HTERT RPE-1 (cell line): ENCODE results near the gene HSD3B1.
"Not testable (repeated sequence)": the region's sequence is repeated elsewhere in the genome, so short reads cannot be mapped to it uniquely, and the experiment has no call there.

ENCODE experiments used
- in situ Hi-C: fragments of 300-500 bp; cut with MboI; formaldehyde crosslinking; loops from 4 replicates; pipeline ENCODE4 v1.14.3; 2020; ENCODE audit warnings: low sequenced_read_pairs

The HSD3B1 gene

DNA sequence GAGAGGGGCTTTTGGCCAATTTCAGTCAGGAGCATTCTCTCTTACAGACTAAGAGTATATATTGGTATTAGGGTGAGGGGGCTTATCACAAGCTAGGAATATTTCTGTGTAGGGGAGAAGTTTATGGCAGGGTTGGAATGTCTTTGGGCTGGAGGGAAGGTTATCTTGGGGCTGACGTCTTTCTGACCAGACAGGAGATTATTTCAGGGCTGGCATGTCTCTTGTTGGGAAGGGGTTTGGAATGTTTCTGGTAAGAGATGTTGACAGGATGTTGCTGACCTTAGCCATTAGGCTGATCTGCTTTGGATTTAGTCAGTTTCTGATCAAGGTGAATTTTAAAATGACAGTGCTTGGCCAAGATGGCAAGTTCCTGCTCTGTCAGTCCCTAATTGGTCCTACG, 17.8 kb upstream of the HSD3B1 start:
- in situ Hi-C loops = no loop called here

DNA sequence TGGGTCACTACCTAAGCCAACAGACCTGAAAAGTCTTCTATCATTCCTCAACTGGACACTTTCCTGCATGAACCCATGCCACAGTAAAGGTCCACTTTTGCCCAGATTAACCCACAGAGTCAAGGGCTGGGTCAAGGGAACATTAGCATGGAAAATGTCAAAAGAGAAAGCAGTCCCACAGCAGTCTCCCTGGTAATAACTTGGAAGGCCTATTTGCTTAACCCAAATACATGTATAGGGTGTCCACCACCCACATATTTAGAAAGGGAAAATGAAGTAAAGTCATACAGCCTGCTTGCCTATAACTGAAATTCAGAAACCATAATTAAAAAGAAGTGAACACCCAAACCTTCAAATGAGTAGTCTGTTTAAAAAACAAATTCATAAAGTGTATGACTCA, 16.1 kb upstream of the HSD3B1 start:
- in situ Hi-C loops = no loop called here

DNA sequence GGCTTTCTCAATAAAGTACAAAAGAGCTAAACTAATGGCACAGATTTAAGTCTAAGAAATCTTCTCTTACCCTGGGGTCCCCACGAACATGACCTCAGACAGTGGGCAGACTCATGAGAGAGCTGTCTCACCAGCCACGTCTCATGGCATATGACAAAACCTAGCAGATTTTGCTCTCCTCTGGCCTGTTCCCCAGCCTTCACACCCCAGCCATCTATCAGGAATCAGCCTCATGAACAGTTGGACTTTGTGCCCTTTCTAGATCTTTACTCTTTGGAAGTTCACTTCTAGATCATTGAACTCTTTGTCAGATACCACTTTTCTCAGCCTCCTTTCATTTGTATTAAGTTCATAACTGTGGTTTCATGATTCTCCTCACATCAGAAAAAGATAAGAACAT, 14.2 kb upstream of the HSD3B1 start:
- in situ Hi-C loops = no loop called here

DNA sequence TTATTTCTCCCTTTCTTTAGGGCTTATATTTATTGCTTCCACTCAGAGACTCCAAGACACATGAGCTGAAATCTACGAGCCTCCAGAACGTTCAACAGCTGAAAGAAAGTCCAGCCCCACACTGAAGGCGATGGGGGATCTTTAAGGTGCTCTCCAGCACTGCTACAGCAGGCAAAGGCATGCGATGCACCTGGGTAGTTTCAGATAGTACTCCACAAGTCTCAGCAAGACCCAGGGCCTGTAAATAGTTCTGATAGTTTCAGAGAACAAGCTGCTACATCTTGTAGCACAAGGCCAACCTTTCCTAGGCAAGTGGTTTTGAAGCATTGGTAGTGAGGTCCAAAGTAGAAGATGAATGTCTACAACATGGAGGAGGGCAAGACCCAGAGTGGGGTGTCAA, 2.2 kb upstream of the HSD3B1 start:
- in situ Hi-C loops = no loop called here

DNA sequence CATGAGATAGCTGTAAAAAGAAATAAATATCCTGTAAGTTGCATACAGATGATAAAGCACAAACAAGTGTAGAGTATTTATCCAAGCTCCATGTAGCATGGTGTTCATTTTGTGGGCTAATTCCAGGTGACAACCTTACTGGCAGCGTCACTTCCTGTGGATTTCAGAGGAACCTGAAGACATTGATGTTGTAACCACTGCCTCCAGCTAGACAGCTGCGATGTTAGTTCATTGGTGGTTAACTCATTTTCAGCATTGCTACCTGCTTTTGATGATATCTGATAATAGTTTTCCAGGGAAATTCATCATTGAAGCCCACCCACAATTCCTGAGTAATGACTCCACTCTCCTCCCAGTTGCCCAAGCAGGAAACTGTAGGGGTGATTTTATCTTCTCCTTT, 3.0 kb downstream of the HSD3B1 start:
- in situ Hi-C loops = no loop called here

DNA sequence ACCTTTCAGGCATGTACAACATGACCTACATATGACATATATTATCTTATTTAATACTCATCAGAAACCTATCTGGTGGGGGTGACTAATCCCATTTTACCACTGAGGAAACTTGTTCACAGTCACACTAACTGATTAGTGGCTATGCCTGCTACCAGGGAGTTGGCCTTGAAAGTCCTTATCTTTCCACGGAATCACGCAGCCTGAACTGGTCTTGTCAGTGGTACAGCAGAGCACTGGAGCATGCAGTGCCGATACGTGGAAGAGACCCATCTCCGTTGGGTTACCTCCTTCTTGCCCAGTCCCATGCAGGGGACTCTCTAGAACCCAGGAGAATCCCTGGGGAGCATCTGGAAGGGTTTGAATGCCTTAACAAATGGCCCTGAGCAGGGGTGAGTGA, 8.2 kb downstream of the HSD3B1 start:
- in situ Hi-C loops = no loop called here

DNA sequence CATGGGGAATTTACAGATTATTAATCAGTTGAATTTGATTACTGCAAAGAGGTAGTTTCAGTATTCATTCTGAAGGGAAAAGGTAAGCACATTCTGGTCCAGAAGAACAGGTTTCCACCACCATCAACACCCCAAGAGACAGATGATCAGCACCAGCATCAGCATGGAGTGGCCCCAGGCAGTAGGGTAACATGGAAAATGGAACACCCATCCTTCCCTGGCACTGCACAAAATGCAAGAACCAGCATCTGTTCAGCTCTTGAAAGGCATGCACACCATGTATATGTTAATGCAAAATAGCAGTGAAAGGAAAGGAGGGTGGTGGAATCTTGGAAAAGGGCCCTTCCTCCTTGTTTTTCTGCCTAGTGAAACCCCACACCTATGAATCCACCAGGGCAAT, 9.2 kb downstream of the HSD3B1 start:
- in situ Hi-C loops = no loop called here

DNA sequence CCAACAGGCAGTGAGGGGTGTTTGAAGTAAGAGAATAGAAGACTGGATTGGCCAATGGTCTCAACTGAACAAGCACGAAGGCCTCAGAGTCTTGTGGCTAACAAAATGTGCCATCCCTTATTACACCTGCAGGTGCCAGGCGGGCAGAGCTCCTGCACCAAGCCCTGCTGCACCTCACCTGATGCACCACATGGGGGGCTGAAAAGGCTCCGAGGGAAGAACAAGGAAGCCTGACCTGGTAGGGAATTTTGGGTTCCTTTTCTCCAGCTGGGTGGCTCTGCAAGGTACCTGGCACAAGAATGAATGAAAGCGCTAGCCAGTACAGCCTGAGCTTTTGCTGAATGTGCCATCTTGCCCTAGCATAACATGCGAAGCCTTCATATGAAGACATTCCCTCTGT, 9.7 kb downstream of the HSD3B1 start:
- in situ Hi-C loops = no loop called here

DNA sequence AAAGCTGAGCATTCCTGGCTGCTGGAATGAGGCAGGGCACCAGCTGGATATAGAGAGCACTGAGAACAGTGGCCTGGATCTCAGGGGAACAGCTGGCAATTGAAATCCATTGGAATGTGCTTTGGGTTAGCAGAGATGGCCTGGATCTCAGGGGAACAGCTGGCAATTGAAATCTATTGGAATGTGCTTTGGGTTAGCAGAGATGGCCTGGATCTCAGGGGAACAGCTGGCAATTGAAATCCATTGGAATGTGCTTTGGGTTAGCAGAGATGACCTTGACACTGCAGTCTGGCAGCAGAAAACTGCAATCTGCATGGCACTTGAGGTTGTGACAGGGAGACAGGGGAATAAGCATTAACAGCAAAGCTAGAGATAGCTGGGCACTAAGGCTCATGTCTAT, 10.7 kb downstream of the HSD3B1 start:
- in situ Hi-C loops = not testable (repeated sequence)

DNA sequence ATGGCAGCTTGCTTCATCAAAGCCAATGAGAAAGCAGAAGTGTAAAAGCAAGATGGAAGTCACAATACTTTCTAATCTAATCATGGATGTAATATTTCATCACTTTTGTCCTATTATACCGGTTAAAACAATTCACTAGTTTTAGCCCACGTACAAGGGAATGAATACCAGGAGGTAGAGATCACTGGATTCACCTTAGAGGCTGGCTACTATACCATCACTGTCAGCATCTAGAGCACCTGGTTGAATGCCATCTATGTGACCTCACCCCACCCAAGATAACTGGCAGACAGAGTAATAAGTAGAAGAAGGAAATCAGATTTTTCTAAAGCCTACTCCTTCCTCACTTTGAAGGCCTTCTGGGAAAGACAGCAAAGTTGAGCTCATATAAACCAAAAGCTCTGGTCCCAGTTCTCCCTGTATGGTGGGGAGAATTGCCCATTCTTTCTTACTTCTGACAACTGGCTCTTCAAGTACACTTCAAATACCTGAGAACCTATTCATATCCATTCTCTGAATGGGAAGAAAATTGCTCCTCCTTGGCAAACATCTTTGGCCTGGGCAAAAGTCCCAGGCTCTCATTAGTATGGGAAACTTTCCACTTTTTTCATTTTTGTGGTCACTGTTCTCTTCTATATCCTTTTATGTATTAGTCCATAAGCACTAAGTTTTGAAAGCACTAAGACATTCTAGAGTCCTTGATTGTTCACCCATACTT, 24.8 kb downstream of the HSD3B1 start:
- in situ Hi-C loops = no loop called here

DNA sequence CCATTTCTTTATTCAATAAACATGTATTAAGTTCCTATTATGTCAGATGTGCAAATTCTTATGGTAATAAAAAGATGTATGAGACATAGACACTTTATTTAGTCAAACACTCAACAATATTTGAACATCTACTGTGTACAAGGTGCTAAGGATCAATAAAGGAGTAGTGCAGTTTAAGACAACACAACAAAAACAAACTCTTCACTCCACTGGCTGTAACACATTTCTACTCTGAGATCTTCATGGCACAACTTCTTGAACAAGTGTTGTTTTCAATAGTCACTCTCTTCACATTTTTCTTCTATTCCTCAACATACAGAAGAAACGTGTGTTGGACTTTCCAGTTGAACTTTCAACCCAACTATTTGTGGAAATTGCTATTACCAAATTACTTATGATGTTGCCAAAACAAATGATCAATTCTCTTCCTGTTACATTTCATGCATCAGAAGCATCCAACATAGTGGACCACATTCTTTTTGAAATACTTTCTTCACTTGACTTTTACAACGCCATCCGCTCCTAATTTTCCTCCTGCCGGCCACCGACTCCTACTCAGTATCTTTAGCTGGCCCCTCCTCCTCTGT, 25.4 kb downstream of the HSD3B1 start:
- in situ Hi-C loops = no loop called here

DNA sequence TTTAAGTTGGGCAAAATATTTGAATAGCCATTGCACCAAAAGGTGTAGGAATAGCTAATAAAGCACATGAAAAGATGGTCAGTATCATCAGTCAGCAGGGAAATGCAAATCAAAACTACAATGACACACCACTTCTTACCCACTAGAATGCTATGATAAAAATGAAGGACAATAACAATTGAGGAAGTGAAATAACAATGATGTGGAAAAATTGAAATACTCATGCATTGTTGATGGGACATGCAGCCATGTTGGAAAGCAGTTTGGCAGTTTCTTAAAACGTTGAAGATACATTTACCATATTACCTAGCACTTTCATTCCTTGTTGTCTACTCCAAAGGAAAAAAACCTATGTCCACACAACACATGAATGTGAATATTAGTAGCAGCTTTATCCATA, 28.4 kb downstream of the HSD3B1 start:
- in situ Hi-C loops = no loop called here

DNA sequence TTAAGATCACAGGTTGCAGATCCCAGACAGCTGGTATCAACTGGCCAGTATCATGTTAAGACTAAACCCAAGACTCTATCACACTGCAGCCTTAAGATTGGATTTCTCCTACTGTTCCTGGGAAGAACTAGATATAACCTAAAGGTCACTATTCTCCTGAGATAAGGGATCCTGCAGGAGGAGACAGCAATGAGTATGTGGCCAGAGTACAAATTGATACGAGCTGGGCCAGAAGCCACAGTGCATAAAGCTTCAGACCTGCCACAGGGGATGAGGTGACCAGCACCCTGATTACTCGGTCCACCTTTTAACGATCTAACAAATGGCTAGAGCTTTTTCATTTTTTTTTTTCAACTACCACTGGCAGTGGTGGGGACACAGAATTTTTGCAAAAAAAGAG, 31.0 kb downstream of the HSD3B1 start:
- in situ Hi-C loops = no loop called here

DNA sequence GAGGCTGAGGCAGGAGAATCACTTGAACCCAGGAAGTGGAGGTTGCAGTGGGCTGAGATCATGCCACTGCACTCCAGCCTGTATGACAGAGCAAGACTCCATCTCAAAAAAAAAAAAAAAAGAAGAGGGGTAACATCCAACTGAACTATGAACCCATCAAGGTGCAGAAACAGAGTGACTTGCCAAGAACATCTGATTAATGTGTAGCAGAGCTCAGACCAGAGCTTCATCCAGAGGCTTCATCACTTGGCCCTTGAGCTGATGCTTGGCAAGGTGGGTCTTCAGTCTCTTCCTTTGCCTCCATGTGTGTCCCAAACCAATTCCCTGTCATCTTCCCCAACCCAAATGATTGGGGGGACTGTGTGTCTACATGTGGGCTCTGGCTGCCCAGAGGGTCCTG, 32.6 kb downstream of the HSD3B1 start:
- in situ Hi-C loops = no loop called here

DNA sequence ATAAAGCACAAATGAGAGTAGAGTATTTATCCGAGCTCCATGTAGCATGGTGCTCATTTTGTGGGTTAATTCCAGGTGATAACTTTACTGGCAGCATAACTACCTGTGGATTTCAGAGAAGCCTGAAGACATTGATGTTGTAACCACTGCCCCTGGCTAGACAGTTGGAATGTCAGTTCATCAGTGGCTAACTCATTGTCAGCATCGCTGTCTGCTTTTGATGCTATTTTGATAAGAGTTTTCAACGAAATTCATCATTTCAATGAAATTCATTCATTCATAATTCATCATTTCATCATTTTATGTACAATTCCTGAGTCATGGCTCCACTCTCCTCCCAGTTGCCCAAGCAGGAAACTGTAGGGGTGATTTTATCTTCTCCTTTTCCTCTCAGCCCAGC, 34.4 kb downstream of the HSD3B1 start:
- in situ Hi-C loops = no loop called here

DNA sequence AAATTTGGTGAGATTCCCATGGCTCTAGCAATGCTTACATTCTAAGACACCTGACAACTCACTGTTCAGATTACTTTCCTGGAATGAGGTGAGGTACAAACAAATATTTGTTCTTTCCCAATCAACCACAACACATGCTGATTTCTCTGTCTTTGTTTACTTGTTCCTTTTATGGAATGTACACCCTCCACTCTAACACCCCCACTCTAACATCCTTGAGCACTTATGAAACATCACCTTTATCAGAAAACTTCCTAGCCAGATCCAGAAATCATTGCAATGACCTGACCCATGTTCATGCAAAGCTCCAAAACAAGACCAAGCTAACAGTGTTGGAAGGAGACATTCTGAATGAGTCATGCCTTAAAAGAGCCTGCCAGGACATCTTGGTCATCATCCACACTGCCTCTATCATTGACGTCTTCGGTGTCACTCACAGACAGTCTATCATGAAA, 35.5 kb downstream of the HSD3B1 start:
- in situ Hi-C loops = no loop called here

DNA sequence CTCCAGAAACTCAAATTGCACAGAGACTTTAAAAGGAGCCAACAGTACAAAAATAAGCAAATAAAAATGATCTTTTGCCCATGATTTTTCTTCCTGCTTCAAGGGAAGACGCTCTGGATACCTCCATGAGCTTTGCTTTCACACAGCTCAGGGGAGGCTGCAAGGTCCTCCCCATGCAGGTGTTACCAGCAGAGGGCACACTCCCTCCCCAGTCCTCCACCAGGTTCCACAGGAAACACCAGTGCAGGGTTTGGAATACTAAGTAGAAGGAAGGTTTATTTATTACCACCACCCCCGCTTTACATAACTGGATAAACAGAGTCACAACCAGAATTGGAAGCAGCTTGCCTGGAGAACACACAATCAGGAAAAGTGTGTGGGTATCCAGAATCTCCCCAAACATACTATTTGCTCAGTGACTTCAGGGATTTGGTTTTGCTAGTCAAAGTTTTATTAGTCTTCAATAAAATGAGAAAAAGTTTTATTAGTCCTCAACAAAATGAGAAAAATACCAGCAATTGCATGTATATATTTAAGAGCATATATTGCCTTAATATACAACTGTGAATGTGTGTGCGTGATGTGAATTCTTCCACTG, 37.3 kb downstream of the HSD3B1 start:
- in situ Hi-C loops = no loop called here

DNA sequence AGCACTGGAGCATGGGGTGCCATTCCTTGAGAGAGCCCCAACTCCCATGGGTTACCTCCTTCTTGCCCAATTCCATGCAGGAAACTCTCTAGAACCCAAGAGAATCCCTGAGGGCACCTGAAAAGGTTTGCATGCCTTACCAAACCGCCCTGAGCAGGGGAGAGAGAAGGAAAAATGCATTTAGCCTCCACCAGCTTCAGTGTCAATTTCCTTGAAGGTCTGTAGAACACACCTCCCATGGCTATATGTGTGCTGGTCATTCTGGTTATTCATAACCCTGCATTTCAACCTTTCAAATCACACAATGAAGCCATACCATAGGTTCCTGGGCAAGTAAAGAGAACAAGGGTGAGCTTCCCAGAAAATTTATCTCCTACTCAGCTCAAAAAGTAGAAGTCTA, 39.6 kb downstream of the HSD3B1 start:
- in situ Hi-C loops = no loop called here

DNA sequence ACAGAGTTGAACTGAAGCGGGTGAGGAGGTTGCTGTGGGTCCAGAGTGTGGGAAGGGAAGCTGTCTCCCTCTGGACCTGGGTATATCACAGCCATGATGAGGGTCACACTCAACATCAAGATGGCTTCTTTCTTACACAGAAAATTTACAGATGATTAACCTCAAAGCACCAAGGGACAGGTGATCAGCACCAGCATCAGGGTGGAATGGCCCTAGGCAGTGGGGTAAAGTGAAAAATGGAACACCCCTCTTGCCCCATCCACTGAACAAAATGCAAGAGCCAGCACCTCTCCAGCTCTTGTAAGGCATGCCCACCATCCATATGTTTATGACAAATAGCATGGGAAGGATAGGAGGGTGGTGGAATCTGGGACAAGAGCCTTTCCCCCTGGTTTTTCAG, 40.3 kb downstream of the HSD3B1 start:
- in situ Hi-C loops = no loop called here

DNA sequence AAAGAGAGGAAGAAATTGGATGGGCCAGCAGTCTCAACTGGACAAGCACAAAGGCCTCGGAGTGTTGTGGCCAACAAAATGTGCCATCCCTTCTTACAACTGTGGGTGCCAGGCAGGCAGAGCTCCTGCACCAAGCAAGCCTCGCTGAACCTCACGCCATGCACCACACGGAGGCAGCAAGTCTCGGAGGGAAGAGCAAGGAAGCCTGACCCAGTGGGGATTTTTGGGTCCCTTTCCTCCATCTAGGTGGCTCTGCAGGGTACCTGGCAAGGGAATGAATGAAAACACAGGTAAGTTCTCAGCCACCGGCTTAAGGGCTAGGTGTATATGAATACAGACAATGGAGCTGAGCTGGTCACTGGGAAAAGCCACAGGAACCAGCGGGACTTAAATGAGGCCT, 40.8 kb downstream of the HSD3B1 start:
- in situ Hi-C loops = no loop called here

DNA sequence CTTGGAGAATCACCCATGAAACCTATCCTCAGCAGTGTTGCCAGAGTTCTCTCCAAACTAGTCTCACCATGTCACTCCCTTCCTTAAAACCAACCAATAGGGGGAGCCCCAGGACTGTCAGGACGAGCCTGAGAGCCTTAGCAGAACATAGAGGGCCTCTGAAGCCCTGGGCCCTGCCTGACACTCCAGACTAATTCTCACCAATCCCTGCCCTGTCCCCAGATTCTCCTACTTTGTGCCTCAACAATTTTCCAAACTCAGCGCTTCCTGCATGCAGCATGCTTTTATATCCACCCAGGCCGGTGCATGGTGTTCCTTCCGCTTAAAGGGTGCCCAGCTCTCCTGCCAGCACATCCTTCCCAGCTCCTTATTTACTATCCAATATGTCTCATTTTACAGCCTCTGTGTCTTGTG, 42.7 kb downstream of the HSD3B1 start:
- in situ Hi-C loops = no loop called here

DNA sequence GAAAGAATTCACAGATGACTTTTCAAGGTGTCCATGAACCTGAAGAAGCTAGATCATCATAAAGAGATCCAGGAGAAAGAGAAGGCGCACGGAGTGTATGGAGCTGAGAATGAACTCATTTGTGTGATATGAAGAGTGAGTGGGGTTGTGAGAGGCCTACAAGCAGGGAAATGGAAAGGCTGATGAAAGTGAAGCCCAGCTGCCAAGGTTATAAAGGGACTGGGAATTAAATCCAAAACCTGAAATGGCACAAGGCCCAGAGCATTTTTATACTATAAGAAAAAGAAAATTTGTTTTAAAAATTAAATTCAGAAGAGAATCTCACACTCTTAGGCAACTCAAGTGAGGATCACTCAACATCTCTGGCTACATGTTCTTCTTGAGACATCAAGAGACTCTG, 43.4 kb downstream of the HSD3B1 start:
- in situ Hi-C loops = no loop called here

DNA sequence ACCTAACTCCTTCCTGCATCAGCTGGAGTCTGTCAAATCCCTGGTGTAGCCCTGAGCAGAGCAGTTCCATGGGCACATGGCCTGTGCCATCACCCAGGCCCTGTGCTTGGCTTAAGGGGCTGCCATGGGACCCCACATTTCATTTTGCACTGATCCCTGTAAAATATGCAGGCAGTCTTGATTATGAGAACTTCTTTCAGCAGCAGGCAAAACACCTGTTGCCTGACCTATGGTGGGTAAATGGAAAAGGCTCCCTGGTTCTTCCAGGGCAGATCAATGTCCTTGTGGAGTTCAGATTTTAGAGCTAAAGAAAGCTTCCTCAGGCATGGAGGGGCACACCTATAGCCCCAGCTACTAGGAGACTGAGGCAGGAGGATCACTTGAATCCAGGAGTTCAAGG, 44.2 kb downstream of the HSD3B1 start:
- in situ Hi-C loops = no loop called here
